SK-N-SH treated with all-trans-retinoic acid at 6 μM for 48 hours (cell line): Measurements from ENCODE around the gene ATP2A2.

Source experiments
- CREB5 ChIP-seq: fragments of 250-450 bp; sonication (Bioruptor Pico); IDR thresholded peaks from 2 replicates; pipeline ENCODE4 v1.5.1; 2020; ENCODE audit warnings: low read depth, mild to moderate bottlenecking, moderate library complexity
- GLIS3 ChIP-seq: fragments of 250-450 bp; sonication (Bioruptor Pico); IDR thresholded peaks from 2 replicates; pipeline ENCODE4 v1.5.0; 2020; ENCODE audit warnings: mild to moderate bottlenecking, moderate library complexity
- TCF4 ChIP-seq: fragments of 250-450 bp; sonication (Bioruptor Pico); IDR thresholded peaks from 2 replicates; pipeline ENCODE4 v1.8.0; 2021; ENCODE audit warnings: mild to moderate bottlenecking, moderate library complexity, borderline replicate concordance
- TOX ChIP-seq: fragments of 250-450 bp; sonication (Bioruptor Pico); IDR thresholded peaks from 2 replicates; pipeline ENCODE4 v1.8.0; 2021; ENCODE audit warnings: mild to moderate bottlenecking, moderate library complexity, borderline replicate concordance

GRCh38 chr12:110252716-110253115, 28.3 kb upstream of the ATP2A2 start:
- no peak for TF ChIP-seq CREB5 (CRISPR knock-in tag)
- TF ChIP-seq TCF4 (CRISPR knock-in tag) = no peak
- TF ChIP-seq TOX (CRISPR knock-in tag) = no peak
- TF ChIP-seq GLIS3 = no peak
